HepG2 (cell line): ENCODE results near the gene OTP. TPM values are rescaled to one million over a fixed set of nuclear protein-coding genes. Genes with fewer than 3 reads are reported as not detected.

Experiments
- ATAC-seq: fragments of 200-7000 bp; cut with Tn5 transposase; 3 replicates; pipeline ENCODE4 v1.9.1; 2020; ENCODE audit warnings: mild to moderate bottlenecking, moderate library complexity
- BruUV-seq: library from RNA; stranded (reverse); fragments of 400-500 nt; replicated peaks from 2 replicates; lab custom pipeline; 2021; lab: Mats Ljungman, UMichigan
- CTCF ChIA-PET: fragments of 300-600 bp; formaldehyde crosslinking; extraction: SDS; loops from one replicate; lab custom pipeline; 2021; ENCODE audit warnings: low total read pairs, inconsistent platforms, low intra/inter-chr PET ratio; lab: Yijun Ruan, JAX
- POLR2A ChIA-PET: fragments of 350-600 bp; sonication (Branson Sonifier 250); formaldehyde crosslinking; loops from one replicate; lab custom pipeline; 2020; ENCODE audit warnings: antibody characterized with exemption, inconsistent platforms; lab: Yijun Ruan, JAX
- DNase-seq: peaks from one replicate; pipeline ENCODE4 v3.0.0-alpha.2; 2015; ENCODE audit warnings: low spot score
- FAIRE-seq: peaks from 3 replicates; lab custom pipeline; 2011; peaks lifted over from hg19 to GRCh38; lab: Jason Lieb, UNC
- H2AFZ ChIP-seq: one replicate; pipeline ENCODE4 v1.6.1; 2011; ENCODE audit warnings: low read length, inconsistent platforms
- H3K27ac ChIP-seq: fragments of 300-600 bp; 3 replicates; pipeline ENCODE4 v1.8.0; 2011; ENCODE audit warnings: mixed run types, mild to moderate bottlenecking, mixed read lengths, low read length, inconsistent platforms; ENCODE audit not compliant: insufficient read depth; ENCODE audit errors: extremely low read length
- H3K27me3 ChIP-seq, 2 experiments: fragments of 200-600 bp in 1 of 2; 2 replicates in 1 of 2; 3 replicates in 1 of 2; pipeline versions ENCODE4 v1.6.0 to v1.8.0; 2011; ENCODE audit warnings: low read length in 2 of 2, mild to moderate bottlenecking in 2 of 2, moderate library complexity in 2 of 2, inconsistent platforms in 1 of 2; ENCODE audit not compliant: insufficient read depth in 2 of 2, control insufficient read depth in 1 of 2
- H3K36me3 ChIP-seq, 2 experiments: fragments of 200-600 bp in 1 of 2; replicated peaks in 1 of 2; 2 replicates in 1 of 2; 3 replicates in 1 of 2; pipeline versions ENCODE4 v1.5.1 to v1.8.0; 2011; ENCODE audit warnings: low read length in 2 of 2, inconsistent platforms in 1 of 2; ENCODE audit not compliant: insufficient read depth in 2 of 2, control insufficient read depth in 1 of 2
- H3K4me1 ChIP-seq: 2 replicates; pipeline ENCODE4 v1.5.1; 2012; ENCODE audit warnings: low read length, inconsistent platforms; ENCODE audit not compliant: insufficient read depth
- H3K4me2 ChIP-seq: 2 replicates; pipeline ENCODE4 v1.6.0; 2011; ENCODE audit warnings: low read depth, low read length, inconsistent platforms
- H3K4me3 ChIP-seq, 3 experiments: fragments of 200-600 bp in 1 of 3; sonication (generic), shearing (Covaris generic) in 1 of 3; replicated peaks in 1 of 3; 2 replicates each; pipeline ENCODE4 v1.5.1; 2011 to 2016; ENCODE audit warnings: low read length in 3 of 3, inconsistent platforms in 2 of 3, low read depth in 2 of 3, mild to moderate bottlenecking in 2 of 3, control low read depth in 1 of 3, mixed read lengths in 1 of 3; ENCODE audit not compliant: insufficient read depth in 1 of 3
- H3K79me2 ChIP-seq: one replicate; pipeline ENCODE4 v1.6.1; 2011; ENCODE audit warnings: low read length, inconsistent platforms; ENCODE audit not compliant: insufficient read depth
- H3K9ac ChIP-seq: 2 replicates; pipeline ENCODE4 v1.6.0; 2011; ENCODE audit warnings: mild to moderate bottlenecking, low read depth, low read length, inconsistent platforms; ENCODE audit not compliant: insufficient read depth
- H3K9me3 ChIP-seq: 2 replicates; pipeline ENCODE4 v1.5.1; 2012; ENCODE audit warnings: mild to moderate bottlenecking, low read length
- H4K20me1 ChIP-seq: 2 replicates; pipeline ENCODE4 v1.6.0; 2011; ENCODE audit warnings: inconsistent platforms, mild to moderate bottlenecking, low read length, moderate library complexity; ENCODE audit not compliant: insufficient read depth
- NR2F2 ChIP-seq: IDR thresholded peaks from 2 replicates; pipeline ENCODE4 v1.6.1; 2012; ENCODE audit warnings: low read depth, inconsistent platforms, borderline replicate concordance
- SIN3A ChIP-seq: IDR thresholded peaks from 2 replicates; pipeline ENCODE4 v1.6.1; 2011; ENCODE audit warnings: low read depth, mild to moderate bottlenecking, control low read depth, low read length, borderline replicate concordance
- TARDBP ChIP-seq: sonication (generic); formaldehyde crosslinking; IDR thresholded peaks from 2 replicates; pipeline ENCODE4 v1.8.0; 2022; ENCODE audit warnings: mild to moderate bottlenecking, missing genetic modification reagents
- TGIF2 ChIP-seq: IDR thresholded peaks from 2 replicates; pipeline ENCODE4 v1.6.1; 2016; ENCODE audit warnings: control low read depth, missing compliant biosample characterization
- YEATS4 ChIP-seq: sonication (generic); formaldehyde crosslinking; IDR thresholded peaks from 2 replicates; pipeline ENCODE4 v1.4.0; 2020; ENCODE audit warnings: missing genetic modification reagents, borderline replicate concordance
- ZNF12 ChIP-seq: sonication (generic); formaldehyde crosslinking; IDR thresholded peaks from 2 replicates; pipeline ENCODE4 v1.5.0; 2020; ENCODE audit warnings: missing genetic modification reagents
- ZNF3 ChIP-seq: IDR thresholded peaks from 2 replicates; pipeline ENCODE4 v1.7.0; 2017; ENCODE audit warnings: inconsistent platforms
- ZNF703 ChIP-seq: sonication (generic); formaldehyde crosslinking; IDR thresholded peaks from 2 replicates; pipeline ENCODE4 v1.5.1; 2020; ENCODE audit warnings: missing genetic modification reagents, mild to moderate bottlenecking, moderate library complexity, borderline replicate concordance
- ZNF775 ChIP-seq: sonication (generic); formaldehyde crosslinking; IDR thresholded peaks from 2 replicates; pipeline ENCODE4 v1.4.0; 2020; ENCODE audit warnings: missing genetic modification reagents, mild to moderate bottlenecking, moderate library complexity, borderline replicate concordance
- ZNF800 ChIP-seq: sonication (generic); formaldehyde crosslinking; IDR thresholded peaks from 2 replicates; pipeline ENCODE4 v1.4.0; 2020; ENCODE audit warnings: missing genetic modification reagents
- WGBS: methylation state at CpG from one replicate; pipeline ENCODE4 v1.1.6; 2017; ENCODE audit warnings: low lambda C conversion rate; 5-methylcytosine and 5-hydroxymethylcytosine counted together
- in situ Hi-C: cut with HindIII; loops from 2 replicates; pipeline ENCODE4 v1.10.0; 2017; ENCODE audit warnings: low pct_unique_long_range_greater_than_20kb; ENCODE audit not compliant: extremely low pct_ligation_motif_present
- intact Hi-C: fragments of 100-400 bp; cut with micrococcal nuclease; formaldehyde crosslinking; loops from one replicate; pipeline ENCODE4 v1.10.0; 2022; ENCODE audit not compliant: unreplicated experiment
- polyA plus RNA-seq, 8 experiments: library from polyadenylated mRNA; depleted of rRNA in 3 of 8; stranded (reverse) in 7 of 8; unstranded in 1 of 8; fragments of >200 nt; fragmentation: Illumina TruSeq in 4 of 8; extraction: Trizol in 4 of 8; gene quantifications; 2 replicates each; pipeline versions ENCODE4 v1.2.1 to v1.2.3, GENCODE V29; 2011 to 2016; ENCODE audit warnings: low read depth in 4 of 8, missing spikeins in 1 of 8, mixed read lengths in 1 of 8; ENCODE audit not compliant: insufficient read depth in 1 of 8
- total RNA-seq, 5 experiments: library from RNA; depleted of rRNA; stranded (reverse); fragments of >200 nt; fragmentation: Illumina TruSeq; extraction: Trizol; gene quantifications; 2 replicates each; pipeline ENCODE4 v1.2.3, GENCODE V29; 2016; ENCODE audit warnings: low read depth in 1 of 5

OTP gene
- total and polyA plus RNA-seq, 2 of the 13 experiments (the other 11 are each of a cell fraction or from before 2014, with no cell fraction given) = not detected

DNA sequence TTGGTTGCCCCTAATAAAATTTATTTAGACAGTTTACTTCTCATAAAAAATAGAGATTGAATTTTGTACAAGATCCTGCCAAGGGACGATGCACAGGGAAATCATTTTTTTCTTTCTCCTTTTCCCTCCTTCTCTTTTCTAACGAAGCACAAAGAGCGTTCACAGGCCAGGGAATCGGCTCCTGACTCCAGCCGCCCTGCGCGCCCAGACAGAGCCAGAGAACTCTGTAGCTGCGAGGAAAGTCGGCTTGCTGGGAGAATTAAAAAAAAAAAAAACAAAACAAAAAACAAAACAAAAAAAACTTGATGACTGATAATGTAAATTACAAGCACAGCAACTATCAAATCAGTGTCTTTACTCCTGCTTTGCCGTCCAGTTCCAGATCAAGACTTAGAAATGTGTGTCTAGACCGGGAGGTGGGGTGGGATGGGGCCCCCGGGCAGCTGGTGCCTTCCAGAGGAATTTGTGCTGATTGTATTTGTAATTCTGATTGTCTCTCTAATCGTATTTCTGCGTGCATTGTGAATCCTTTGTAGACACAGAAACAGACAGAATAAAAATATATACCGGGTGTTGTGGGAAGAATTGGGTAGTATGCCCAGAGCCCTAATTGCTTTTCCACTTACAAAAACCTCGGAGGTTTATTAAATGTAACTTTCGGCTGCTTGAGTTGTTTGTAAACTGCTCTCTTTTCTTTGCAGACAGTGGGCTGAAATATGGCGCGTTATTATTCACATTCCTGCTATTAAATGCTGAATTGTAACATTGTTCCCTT is 3.6 kb upstream of the OTP start:
- Histone ChIP-seq H3K4me1 (no peaks in the 10 kb centered on the region), H3K36me3 (no peaks in the 10 kb centered on the region), H2AFZ (no peak overlapping the region), H3K9ac (no peak overlapping the region), H3K4me2 (no peak overlapping the region), H3K27ac (no peak overlapping the region), H3K79me2 (no peaks in the 10 kb centered on the region), H3K4me3 (no peak overlapping the region), H4K20me1 (no peaks in the 10 kb centered on the region), H3K27me3 (peaks cover 7 to 81% of the 10 kb centered on the region in 2 experiments), H3K9me3 (no peaks in the 10 kb centered on the region)
- ChIA-PET CTCF (no interaction called here), POLR2A (no interaction called here)
- WGBS = 39% methylated on average over 19 of the region's 19 CpGs
- intact Hi-C loops = no loop called here
- ATAC-seq (no peak), DNase-seq (no peak), FAIRE-seq (no peak)
- TF ChIP-seq ZNF703 (CRISPR knock-in tag) (no peak), ZNF800 (no peak)
- BruUV-seq = no TSS peak
- in situ Hi-C loops = loop anchor here (10.0 kb wide), 1 partner anchor 343 kb away; no protein-coding TSS in a partner anchor

DNA sequence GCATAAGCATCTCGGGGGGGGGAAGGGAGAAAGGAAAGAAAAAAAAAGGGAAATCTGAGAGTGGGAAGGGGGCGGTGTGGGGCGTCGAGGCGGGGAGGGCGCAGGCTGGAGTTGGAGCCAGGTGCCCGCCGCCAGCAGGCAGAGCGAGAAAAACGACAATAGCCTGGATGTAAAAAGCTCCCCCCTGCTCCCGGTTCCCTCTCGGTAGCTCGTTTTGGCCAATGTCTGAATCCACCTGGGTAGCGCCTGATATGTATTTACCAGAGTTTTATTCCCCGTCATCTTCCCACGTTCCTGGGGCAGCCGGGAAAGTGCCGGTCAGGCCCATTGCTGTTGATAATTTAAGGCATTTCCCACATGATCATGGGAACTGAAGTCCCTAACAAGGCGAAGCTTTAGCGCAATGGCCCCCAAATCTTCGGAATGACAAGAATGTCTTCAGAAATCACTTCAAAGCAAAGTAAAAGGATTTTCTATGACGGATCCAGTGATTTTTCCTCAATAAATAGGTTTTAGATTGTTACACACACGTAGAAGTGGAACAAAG is 3.0 kb upstream of the OTP start:
- no peak for TF ChIP-seq TARDBP (CRISPR knock-in tag)
- no peak for TF ChIP-seq ZNF12 (CRISPR knock-in tag)
- TF ChIP-seq TGIF2 (CRISPR knock-in tag) = no peak
- no peak for TF ChIP-seq YEATS4 (CRISPR knock-in tag)
- TF ChIP-seq ZNF775 (CRISPR knock-in tag) = no peak
- TF ChIP-seq ZNF3 (CRISPR knock-in tag) = no peak
- TF ChIP-seq SIN3A = no peak
- TF ChIP-seq NR2F2 = no peak
- ATAC-seq (no peak), FAIRE-seq (no peak), DNase-seq (no peak)
- H4K20me1 ChIP-seq = 0 out of 2 replicates have a peak, but pooled peaks cover 2% of the 10 kb centered on the region
- ChIA-PET CTCF (no interaction called here), POLR2A (no interaction called here)
- intact Hi-C loops (no loop called here), in situ Hi-C loops (loop anchor here (10.0 kb wide), 1 partner anchor 343 kb away; no protein-coding TSS in a partner anchor)
- no peak overlapping the region for H3K9ac ChIP-seq
- H3K9me3 ChIP-seq = no peaks in the 10 kb centered on the region
- no peak overlapping the region for H3K27ac ChIP-seq
- no peaks in the 10 kb centered on the region for H3K79me2 ChIP-seq
- 53% methylated on average over 23 of the region's 23 CpGs for WGBS
- H3K4me2 ChIP-seq = no peak overlapping the region
- H3K4me1 ChIP-seq = no peaks in the 10 kb centered on the region
- H3K36me3 ChIP-seq = no peaks in the 10 kb centered on the region
- H3K27me3 ChIP-seq = peaks cover 9 to 87% of the 10 kb centered on the region in 2 experiments
- BruUV-seq = no TSS peak
- no peak overlapping the region for H3K4me3 ChIP-seq
- H2AFZ ChIP-seq = no peak overlapping the region
